Activated T-cell treated with anti-CD3 and anti-CD28 coated beads, Interleukin-2, amount 50 U/mL, for 4 hours (primary cell): ENCODE data around the gene RRBP1. TPM values are rescaled to one million over a fixed set of nuclear protein-coding genes. Genes with fewer than 3 reads are reported as not detected.
A peak's percentile ranks its signal among the peaks of the same experiment; 100 is the strongest.

Experiments used
- ATAC-seq, 2 donors: fragments of 200-7000 bp; cut with Tn5 transposase; one replicate each; pipeline ENCODE4 v1.10.0; 2021
- DNase-seq: peaks from one replicate; pipeline ENCODE4 v3.0.0-alpha.2; 2020
- H3K27me3 Mint-ChIP-seq: one replicate; pipeline ENCODE4 v1.8.0; 2021; ENCODE audit warnings: low read depth, mixed read lengths
- H3K36me3 Mint-ChIP-seq: one replicate; pipeline ENCODE4 v1.8.0; 2022; ENCODE audit warnings: mixed read lengths; ENCODE audit not compliant: insufficient read depth
- H3K4me1 Mint-ChIP-seq: one replicate; pipeline ENCODE4 v1.8.0; 2021; ENCODE audit warnings: low read depth, mixed read lengths
- H3K4me3 Mint-ChIP-seq: one replicate; pipeline ENCODE4 v1.8.0; 2021; ENCODE audit warnings: mild to moderate bottlenecking, moderate library complexity, mixed read lengths
- H3K9me3 Mint-ChIP-seq: one replicate; pipeline ENCODE4 v1.8.0; 2021; ENCODE audit warnings: mixed read lengths
- total RNA-seq, 3 donors: library from RNA; stranded (reverse); gene quantifications; one replicate each; pipeline ENCODE4 v1.2.1, GENCODE V29; 2021

RRBP1 gene
- total RNA-seq, 3 donors from 2014 or later = 25.5 to 32.3 (median 27.0) TPM

DNA sequence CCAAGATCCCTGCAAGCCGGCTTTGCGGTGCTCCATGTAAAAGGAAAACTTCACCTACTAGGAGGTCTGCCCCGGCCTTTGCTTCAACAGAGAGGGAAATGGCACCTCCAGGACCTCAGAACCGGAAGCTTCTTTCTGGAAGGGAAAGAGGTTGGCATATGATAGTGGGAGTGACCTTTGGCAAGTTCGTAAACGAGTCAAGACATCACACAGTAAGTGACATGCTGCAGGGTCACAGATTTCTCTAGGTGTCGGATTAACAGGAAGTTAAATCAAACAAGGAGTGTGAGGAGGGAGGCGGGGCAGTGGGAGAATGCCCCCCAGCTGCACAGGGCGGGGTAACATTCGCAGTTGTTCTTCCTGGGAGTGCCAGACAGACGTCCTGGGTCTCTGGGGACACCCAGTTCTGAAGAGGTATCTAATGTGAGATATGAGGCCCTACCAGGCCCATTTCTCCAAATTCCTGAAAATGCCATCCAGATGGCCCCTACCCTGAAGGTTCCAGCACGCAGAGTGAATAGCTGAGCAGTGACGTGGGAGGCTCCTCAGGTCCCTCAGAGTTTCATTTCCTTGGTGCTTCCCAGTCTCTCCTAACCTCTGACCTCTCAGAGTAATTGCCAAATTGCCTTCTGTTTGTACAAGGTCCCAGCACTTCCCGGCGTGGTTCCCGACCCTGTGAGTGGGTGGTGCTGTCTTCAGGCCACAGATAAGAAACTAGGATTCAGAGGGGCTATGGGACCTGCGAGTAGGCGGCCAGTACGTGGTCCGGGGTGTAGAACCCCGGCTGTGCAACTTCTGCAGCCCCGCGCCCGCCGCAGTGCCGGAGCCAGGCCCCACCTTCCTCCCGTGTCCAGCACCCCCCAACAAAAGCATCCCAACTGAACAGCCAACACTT is 1.9 kb downstream of the RRBP1 start:
- Mint-ChIP-seq H3K4me1 (peaks cover 18% of the 10 kb centered on the region), H3K9me3 (no peaks in the 10 kb centered on the region), H3K4me3 (peak overlapping the region; percentile 81), H3K36me3 (peaks cover 6% of the 10 kb centered on the region), H3K27me3 (peaks cover 16% of the 10 kb centered on the region)
- ATAC-seq = no peak
- no peak for DNase-seq

DNA sequence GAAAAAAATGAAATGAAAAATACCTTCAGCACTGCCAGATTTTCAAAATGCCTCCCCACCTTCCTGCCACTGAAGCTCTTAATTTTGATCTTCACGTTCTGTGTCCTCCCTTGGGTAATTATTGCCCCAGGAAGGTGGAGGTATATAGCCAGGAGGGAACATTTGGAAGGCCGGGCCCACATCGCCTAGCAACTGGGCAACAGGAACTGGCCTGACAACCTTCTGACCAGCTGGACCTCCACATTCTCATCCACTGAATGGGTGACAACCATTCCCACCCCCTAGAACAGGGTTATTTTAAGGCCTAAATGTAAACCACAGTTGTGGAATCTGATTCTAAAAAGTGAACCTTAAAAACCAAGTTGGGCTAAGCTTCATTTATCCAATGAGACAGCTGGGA is 3.2 kb downstream of the RRBP1 start:
- H3K4me1 Mint-ChIP-seq = peaks cover 19% of the 10 kb centered on the region
- peaks cover 6% of the 10 kb centered on the region for H3K36me3 Mint-ChIP-seq
- DNase-seq (no peak), ATAC-seq (no peak)
- no peak overlapping the region for H3K4me3 Mint-ChIP-seq
- peaks cover 3% of the 10 kb centered on the region for H3K27me3 Mint-ChIP-seq
- H3K9me3 Mint-ChIP-seq = no peaks in the 10 kb centered on the region

DNA sequence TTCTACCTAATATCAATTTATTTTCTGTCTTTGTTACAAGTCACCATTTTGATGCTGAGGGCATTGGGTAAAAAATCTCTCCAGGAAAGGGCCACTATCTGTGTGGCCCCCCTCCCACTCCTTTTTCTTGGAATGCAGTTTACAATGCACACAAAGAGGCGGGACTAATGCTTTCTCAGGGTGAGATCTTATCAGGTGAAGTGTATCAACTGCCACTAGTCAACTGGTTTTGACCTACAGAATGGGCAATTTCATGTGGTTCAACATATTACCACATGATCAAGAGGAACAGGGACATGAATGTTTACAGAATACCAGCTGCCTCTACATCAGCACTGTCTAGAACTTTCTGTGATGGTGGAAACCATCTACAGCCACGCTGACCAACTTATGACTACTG is 3.7 kb downstream of the RRBP1 start:
- Mint-ChIP-seq H3K4me1 (peaks cover 19% of the 10 kb centered on the region), H3K4me3 (no peak overlapping the region), H3K36me3 (peaks cover 6% of the 10 kb centered on the region), H3K27me3 (no peaks in the 10 kb centered on the region), H3K9me3 (no peaks in the 10 kb centered on the region)
- ATAC-seq = no peak
- DNase-seq = no peak

DNA sequence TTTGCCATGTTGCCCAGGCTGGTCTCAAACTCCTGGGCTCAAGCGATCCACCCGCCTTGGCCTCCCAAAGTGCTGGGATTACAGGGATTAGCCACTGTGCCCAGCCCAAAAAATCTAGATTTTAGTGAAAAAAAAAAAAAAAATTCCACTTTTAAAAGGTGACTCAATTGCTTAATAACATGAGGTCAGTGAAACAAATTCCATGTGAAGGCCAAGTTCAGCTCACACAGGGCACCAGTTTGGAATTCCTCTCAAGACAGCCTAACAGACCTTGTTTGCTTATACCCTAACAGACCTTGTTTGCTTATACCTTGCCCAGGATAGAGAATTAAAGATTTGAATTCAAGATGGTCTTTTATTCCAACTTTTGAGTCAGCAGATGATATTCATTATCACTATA is 5.1 kb downstream of the RRBP1 start:
- H3K36me3 Mint-ChIP-seq = peaks cover 9% of the 10 kb centered on the region
- H3K4me1 Mint-ChIP-seq = peaks cover 13% of the 10 kb centered on the region
- ATAC-seq (no peak), DNase-seq (no peak)
- no peaks in the 10 kb centered on the region for H3K27me3 Mint-ChIP-seq
- H3K4me3 Mint-ChIP-seq = no peak overlapping the region
- no peaks in the 10 kb centered on the region for H3K9me3 Mint-ChIP-seq

GRCh38 chr20:17676378-17676759 is 5.7 kb downstream of the RRBP1 start:
- Mint-ChIP-seq H3K9me3 (no peaks in the 10 kb centered on the region), H3K4me3 (no peak overlapping the region), H3K36me3 (peaks cover 9% of the 10 kb centered on the region), H3K4me1 (peaks cover 13% of the 10 kb centered on the region), H3K27me3 (no peaks in the 10 kb centered on the region)
- no peak for DNase-seq
- ATAC-seq = no peak

GRCh38 chr20:17675519-17676377 is 6.3 kb downstream of the RRBP1 start:
- no peaks in the 10 kb centered on the region for H3K27me3 Mint-ChIP-seq
- H3K9me3 Mint-ChIP-seq = no peaks in the 10 kb centered on the region
- ATAC-seq = no peak
- peaks cover 14% of the 10 kb centered on the region for H3K4me1 Mint-ChIP-seq
- no peak for DNase-seq
- no peak overlapping the region for H3K4me3 Mint-ChIP-seq
- H3K36me3 Mint-ChIP-seq = peaks cover 11% of the 10 kb centered on the region

DNA sequence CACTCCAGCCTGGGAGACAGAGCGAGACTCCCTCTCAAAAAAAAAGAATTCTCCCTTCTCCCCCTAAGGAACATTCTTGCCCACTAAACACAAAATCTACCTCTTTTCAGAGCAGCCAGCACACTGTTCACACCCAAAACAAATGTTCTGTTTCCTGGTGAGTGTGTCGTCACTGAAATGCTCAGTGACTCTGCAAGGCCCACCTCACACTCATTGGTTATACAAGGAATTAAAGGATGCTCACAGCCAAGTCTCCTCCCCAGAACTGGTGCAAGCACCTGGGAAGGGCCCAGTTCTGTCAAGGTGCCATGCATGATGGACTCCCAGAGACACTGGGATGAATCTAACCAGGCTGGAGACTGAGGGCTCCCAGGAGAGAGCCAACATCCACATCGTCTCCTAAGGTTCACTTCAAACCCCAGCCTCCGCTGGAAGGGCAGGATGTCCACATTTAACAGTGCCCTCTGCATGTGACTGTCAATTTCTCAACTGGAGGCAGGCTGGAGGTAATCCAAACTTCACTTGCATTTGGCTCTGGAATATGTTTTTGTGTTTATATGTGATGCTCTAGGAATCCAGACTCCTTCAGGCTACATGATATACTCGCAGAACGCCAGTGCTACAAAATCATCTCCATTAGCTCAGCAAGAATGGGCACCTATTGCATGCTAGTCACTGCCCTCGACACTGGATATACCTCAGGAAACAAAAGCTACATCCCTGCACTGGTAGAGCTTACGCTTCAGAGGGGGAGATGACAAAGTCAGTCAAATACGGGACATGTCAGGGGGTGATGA is 7.1 kb downstream of the RRBP1 start:
- ATAC-seq = no peak
- Mint-ChIP-seq H3K4me1 (peaks cover 13% of the 10 kb centered on the region), H3K4me3 (no peak overlapping the region), H3K9me3 (no peaks in the 10 kb centered on the region), H3K36me3 (peaks cover 15% of the 10 kb centered on the region), H3K27me3 (no peaks in the 10 kb centered on the region)
- no peak for DNase-seq

DNA sequence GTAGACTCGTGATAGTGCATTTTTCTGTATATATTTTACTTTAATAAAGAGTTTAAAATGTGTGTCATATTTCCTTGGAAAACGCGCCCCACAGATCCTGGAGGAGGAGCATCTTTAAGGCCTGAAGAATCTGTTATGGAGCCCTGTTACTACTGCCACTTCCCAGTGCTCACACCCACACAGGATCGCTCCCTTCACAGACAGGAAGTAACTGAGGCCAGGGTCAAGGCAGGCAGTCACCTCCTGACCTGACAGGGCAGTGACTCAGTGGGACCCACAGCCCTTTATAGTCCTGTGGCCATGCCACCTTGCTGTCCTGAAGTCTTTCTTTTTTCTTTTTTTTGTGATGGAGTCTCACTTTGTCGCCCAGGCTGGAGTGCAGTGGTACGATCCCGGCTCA is 9.0 kb downstream of the RRBP1 start:
- DNase-seq (no peak), ATAC-seq (no peak)
- Mint-ChIP-seq H3K27me3 (no peaks in the 10 kb centered on the region), H3K4me1 (peaks cover 8% of the 10 kb centered on the region), H3K4me3 (no peak overlapping the region), H3K36me3 (peaks cover 15% of the 10 kb centered on the region), H3K9me3 (no peaks in the 10 kb centered on the region)

GRCh38 chr20:17671565-17671964 is 10.5 kb downstream of the RRBP1 start:
- no peak overlapping the region for H3K4me3 Mint-ChIP-seq
- peaks cover 15% of the 10 kb centered on the region for H3K36me3 Mint-ChIP-seq
- DNase-seq = no peak
- no peaks in the 10 kb centered on the region for H3K27me3 Mint-ChIP-seq
- peaks cover 14% of the 10 kb centered on the region for H3K4me1 Mint-ChIP-seq
- H3K9me3 Mint-ChIP-seq = no peaks in the 10 kb centered on the region
- ATAC-seq = no peak

GRCh38 chr20:17671011-17671410 is 11.0 kb downstream of the RRBP1 start:
- H3K9me3 Mint-ChIP-seq = no peaks in the 10 kb centered on the region
- peaks cover 13% of the 10 kb centered on the region for H3K36me3 Mint-ChIP-seq
- ATAC-seq (no peak), DNase-seq (no peak)
- H3K27me3 Mint-ChIP-seq = no peaks in the 10 kb centered on the region
- peaks cover 19% of the 10 kb centered on the region for H3K4me1 Mint-ChIP-seq
- H3K4me3 Mint-ChIP-seq = no peak overlapping the region

DNA sequence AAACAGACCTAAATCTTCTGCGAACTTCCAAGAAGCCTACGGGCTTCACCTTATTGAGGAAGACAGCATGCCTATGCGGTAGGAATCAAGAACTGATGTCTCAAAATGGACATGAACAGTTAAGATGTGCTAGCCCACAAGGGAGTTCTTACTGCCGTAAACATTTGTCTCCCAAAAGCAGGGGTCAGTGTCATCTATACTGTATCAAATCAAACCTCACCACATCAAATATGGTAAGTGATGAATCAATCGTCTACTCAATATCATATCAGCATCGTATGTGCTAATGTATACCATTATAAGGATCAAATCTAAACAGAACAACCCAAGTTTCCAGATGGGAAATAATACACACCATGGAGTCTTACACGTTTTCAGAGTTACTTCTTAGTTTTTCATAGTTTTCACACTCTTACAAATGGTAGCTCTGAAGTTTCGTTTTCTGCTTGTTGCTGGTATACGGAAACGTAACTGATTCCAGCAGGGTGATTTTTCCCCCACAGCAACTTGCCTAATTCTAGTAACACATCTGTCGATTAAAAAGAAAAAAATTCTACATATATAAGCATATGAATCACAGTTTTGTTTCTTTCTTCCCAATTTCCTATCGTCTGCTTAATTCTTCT is 12.6 kb downstream of the RRBP1 start:
- ATAC-seq = no peak
- H3K4me3 Mint-ChIP-seq = no peak overlapping the region
- H3K9me3 Mint-ChIP-seq = no peaks in the 10 kb centered on the region
- H3K4me1 Mint-ChIP-seq = peaks cover 31% of the 10 kb centered on the region
- no peaks in the 10 kb centered on the region for H3K27me3 Mint-ChIP-seq
- peaks cover 10% of the 10 kb centered on the region for H3K36me3 Mint-ChIP-seq
- DNase-seq = no peak

DNA sequence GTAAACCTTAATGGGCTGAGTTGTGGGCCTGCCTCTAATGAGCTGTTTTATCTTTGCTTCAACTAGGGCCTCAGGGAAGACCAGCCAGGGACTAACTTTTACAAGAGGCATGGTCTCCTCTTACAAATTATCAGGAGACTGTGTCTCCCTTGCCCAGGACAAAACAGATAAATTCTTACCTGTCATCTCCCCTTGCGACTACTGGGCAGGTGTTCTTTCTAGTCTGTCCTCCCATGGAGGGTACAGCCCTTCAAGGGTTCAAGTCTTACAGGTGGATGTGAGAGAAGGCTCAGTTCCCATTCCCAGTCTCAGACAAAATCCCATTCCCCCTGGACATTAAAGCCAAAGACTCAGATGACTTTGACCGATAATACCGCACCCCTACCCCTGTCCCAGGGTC is 13.6 kb downstream of the RRBP1 start:
- no peaks in the 10 kb centered on the region for H3K9me3 Mint-ChIP-seq
- no peaks in the 10 kb centered on the region for H3K27me3 Mint-ChIP-seq
- ATAC-seq = no peak
- H3K4me1 Mint-ChIP-seq = peaks cover 41% of the 10 kb centered on the region
- DNase-seq = no peak
- no peak overlapping the region for H3K4me3 Mint-ChIP-seq
- peaks cover 10% of the 10 kb centered on the region for H3K36me3 Mint-ChIP-seq

DNA sequence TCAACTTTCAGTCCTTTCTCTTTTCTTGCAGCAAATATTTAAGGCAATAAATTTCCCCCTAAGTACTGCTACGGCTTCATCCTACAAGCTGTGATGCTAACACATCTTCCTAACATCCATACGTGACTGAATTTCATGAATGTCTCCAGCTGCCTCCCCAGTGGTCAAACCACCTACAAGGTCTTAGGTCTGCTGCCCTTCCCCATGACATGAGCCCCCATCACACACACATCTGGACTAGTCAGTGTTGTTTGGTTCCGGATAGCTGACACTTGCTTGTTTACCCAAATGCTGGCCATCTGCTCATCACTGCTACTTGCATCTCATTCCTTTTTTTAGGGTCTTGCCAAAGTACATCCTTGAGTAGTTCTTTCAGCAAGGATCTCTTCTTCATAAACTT is 14.6 kb downstream of the RRBP1 start:
- Mint-ChIP-seq H3K4me3 (no peak overlapping the region), H3K9me3 (no peaks in the 10 kb centered on the region), H3K36me3 (peaks cover 6% of the 10 kb centered on the region), H3K27me3 (no peaks in the 10 kb centered on the region), H3K4me1 (peaks cover 48% of the 10 kb centered on the region)
- ATAC-seq (no peak), DNase-seq (no peak)

GRCh38 chr20:17666481-17666880 is 15.6 kb downstream of the RRBP1 start:
- no peak for DNase-seq
- Mint-ChIP-seq H3K4me3 (no peak overlapping the region), H3K4me1 (peaks cover 55% of the 10 kb centered on the region), H3K27me3 (no peaks in the 10 kb centered on the region), H3K9me3 (no peaks in the 10 kb centered on the region), H3K36me3 (peaks cover 6% of the 10 kb centered on the region)
- ATAC-seq = no peak
